NCI-H526 (cell line): ENCODE results near the gene ATF3.
"Not testable (repeated sequence)": the region's sequence is repeated elsewhere in the genome, so short reads cannot be mapped to it uniquely, and the experiment has no call there.

Experiments used
- DNase-seq, 2 experiments: peaks; one replicate each; lab custom pipeline; 2025; lab: John Stamatoyannopoulos, UW

ATF3 gene

DNA sequence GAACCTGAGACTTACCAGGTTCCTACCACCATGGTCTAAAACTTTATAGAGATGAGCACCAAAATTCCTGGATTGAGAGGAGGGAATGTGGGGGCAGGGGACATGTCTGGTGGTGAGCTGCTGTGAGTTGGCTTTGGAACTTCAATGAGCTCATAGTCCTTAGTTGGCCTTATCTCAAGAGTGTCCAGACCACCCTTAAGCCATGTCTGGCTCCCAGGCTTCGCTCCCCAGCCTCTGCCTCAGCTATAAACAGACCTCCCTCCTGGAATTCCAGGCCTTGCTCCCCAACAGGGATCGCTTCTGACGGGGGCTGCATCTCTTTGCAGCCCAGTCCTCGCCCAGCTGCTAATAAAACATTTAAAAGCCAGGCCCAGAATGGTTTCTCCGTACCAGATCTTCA, 19.5 kb downstream of the ATF3 start:
- DNase-seq, result no peak

DNA sequence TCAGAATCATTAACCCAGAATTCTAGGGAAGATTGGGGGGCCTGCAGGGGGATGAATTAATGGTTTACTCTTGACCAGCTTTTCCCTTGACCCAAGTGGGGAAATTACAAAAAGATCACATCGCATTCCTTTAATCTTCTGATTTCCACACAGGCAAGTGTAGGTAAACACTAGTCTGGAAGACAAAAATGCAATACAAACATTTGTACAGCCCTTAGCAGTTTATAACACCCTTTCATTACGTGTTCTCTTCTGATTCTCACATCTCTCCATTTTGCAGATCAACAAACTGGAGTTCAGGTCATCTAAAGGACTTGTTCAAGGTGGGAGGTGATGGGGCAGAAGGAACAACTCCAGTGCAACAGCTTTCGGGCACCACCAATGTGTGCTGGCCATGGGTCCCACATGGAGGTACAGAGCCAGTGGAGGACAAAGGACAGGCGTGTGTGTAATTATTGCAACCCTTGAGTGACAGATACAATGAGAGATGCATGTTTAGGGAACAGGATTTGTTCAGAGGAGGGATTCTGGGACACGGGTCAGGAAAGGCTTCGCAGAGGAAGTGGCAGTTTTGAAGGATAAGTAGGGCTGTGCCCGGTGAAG, 20.4 kb downstream of the ATF3 start:
- no peak for DNase-seq

DNA sequence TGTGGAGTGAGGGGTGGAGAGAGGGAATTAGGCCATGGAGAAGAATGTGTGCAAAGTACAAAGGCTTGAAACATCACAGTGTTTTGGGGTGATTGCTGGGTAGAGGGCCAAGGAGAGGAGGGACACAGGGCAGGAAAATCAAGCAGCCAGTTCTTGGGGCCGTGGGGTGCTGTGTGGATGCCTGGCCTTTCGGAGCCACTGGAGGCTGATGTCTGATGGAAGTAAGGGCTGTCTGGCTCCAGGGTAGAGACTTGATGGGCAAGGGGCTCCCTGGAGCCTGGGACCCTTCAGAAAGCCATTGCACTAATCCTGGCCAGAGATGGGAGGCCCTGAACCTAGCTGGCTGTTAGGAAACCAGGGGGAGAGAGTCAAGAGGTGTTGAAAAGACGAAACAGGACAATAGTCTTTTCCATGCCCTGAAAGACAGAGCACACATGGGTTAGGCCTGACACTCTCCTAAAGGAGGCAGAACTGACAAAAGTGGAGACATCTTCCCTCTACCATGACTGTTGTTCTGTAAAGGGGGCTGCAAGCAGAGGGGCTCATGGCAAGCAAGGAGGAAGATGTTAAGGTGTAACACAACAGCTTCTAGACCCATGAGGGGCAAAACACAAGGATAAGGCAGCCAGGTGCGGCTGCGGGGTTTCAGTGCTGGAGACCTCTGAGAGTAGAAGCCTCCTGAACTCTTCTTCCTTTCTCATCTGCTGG, 21.0 kb downstream of the ATF3 start:
- DNase-seq, result no peak

DNA sequence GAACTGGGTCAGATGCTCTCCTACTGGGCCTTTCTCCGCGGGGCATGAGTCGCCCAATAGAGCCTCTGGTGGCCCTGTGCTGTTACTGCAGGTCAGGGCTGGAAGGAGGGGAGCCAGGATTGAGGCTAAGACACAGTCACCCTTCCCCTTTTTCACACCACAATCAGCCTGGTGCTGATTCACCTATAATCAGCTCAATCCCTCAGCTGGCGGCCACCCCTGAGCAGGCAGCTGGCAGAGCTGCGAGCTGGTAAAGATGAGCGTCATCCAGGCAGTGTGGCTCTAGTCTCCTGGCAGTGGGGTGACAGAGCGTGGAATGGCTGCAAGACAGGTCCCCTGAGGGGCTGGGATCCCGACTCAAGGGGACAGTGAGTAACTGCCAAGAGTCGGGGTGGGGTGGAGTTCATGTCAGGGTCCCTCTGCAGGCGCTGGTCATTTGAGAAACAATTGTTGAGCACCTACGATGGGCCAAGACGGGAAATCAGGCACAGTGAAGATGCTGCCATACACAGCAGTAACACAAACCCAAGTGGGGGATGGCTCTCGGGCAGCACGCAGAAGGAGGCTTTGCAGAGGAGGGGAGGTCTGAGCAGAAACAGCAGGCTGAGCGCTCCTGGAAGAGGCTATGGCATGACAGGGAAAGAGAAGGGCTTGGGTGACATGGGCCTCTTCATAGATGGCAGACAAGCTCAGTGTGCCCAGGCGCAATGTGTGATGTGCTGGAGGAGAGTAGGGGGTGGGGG, 21.8 kb downstream of the ATF3 start:
- peak in 1 of 2 experiments; percentile 59 for DNase-seq

DNA sequence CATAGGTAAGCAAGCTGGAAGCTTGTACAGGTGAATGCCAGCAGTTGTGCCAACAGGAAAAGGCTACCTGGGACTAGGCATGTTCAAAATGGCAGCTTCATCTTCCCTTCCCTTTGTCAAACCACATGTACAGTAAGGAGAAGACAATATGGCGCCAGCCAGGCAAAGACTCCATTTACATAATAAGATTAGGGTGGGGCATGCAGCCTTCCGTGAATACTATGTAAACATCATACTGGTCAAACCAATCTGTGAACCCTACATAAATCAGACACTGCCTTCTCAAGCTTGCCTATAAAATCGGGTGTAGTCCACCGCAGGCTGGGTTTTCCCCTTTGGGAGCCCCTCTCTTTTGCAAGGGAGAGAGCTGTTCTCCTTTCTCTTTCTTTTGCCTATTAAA, 24.6 kb downstream of the ATF3 start:
- DNase-seq, result peak; percentile 73 to 75

DNA sequence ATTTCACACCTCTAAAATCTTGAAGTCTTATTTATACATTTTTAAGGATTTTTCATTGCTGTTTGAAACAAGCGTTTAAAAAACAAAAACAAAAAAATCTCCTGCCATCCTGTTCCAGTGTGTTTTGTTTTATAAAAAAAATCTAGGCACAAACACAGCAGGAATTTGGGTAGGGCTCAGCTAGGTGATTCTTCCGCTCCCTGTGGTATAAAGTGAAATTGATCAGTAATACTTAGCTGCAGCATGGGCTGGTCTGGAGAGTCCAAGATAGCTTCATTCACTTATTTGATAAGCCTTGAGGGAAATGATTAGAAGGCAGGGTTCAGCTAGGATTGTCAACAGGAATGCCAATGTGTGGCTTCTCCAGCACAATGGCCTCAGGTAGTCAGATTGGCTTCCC, 25.7 kb downstream of the ATF3 start:
- no peak for DNase-seq

DNA sequence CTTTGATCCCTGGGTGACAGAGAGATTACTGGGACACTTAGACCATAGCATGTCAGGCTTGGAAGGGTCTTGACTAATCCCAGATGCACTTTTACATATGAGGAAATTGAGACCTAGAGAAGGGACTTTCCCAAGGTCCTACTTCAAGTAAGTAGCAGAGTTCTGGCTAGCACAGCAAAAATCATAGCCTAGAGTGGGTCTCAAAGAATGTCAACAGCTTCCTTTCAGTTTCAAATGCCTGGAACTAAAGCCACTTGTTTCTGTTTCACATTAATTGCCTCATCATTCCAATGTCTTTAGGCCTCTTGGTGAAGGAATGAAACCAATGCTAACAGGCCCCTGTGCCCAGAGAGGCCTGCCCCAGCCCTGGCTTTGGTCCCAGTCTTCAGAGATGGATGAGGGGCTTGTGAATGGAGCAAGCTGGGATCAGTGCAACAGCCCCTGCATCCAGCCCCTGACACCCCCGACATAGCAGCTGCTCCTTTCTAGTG, 26.6 kb downstream of the ATF3 start:
- no peak for DNase-seq

DNA sequence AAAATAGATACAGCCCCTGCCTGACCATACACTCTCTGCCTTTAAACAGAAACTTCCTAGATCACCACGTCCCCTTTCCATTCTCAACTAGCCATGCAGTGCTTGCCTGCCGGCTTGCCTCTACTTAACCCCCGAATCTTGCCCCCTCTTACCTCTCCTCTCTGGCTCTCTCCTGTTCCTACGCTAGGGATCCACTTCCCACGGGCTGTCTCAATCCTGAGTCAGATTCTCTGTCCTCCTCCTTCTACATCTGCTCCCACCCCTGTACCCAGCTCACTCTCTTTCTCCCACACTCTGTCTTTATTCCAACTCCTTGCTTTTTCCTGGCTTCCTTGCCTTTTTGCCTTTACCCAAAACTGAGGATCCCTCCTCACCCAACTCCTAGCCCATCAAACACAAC, 29.3 kb downstream of the ATF3 start:
- DNase-seq, result no peak

DNA sequence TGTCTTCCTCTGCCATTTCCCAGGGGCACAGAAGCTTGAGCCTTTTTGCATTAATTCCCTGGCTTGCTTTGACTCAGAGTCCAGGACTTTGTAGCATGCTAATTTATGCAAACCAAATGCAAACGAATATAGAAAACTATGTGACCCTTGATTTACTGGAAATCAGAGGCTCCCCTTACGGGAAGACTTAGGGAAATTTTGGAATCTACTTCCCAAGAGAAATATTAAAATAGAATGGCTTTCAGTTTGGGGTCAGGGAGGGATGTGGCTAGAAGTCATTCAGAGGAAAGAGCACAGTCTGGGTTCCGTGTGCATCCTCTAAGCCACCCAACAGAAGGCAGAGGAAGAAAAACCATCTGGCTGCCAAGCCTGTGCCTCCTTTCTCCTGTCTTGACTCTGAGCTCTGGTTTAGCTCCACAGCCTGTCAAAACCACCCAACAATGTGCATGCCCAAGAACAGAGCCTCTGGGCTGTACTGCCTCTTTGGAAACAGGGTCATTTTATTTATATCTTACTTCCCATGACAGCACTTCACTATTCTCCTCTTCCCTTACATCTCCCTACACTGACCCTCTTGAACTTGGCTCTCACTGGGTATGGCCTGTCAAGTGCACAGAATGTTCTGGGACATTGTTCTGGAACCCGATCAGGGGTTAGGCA, 30.1 kb downstream of the ATF3 start:
- peak; percentile 91 to 92 for DNase-seq

DNA sequence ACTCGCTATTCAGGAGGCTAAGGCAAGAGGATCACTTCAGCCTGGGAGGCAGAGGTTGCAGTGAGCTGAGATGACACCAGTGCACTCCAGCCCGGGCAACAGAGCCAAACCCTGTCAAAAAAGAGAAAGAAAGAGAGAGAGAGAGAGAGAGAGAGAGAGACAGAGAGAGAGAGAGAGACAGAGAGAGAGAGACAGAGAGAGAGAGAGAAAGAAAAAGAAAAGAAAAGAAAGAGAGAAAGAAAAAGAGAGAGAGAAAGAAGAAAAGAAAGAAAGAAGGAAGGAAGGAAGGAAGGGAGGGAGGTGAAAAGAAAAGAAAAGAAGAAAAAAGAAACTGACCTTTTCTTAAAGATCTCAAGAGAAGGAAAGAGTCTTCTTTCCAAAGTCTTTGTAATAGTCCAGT, 31.0 kb downstream of the ATF3 start:
- DNase-seq, result not testable (repeated sequence)

DNA sequence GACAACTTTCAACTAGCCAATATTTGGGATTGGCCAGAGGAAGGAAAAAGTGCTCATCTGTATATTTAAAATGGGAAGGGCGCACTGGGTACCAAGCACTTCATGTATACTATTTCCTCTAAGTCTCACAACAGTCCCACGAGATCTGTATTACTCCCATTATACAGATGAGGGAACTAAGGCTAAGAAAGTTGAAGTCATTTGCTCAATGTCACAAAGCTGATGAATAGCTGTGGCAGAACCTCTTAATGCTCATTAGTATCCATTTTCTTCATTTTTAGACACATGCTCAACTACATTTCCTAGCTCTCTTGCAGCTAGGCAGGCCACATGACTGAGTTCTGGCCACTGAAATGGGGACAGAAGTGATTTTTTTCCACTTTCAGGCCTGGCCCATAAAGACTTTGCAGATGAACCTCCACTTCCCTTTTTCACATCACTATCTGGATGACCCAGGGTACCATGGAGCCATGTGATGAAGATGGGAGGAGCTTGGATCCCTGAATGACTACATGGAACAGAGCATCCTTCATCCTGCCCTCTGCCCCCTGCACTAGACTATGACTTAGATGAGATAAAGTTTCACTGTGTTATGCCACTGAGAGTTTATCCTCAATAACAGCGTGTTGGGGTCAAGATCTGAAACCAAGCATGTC, 31.8 kb downstream of the ATF3 start:
- DNase-seq, result no peak

DNA sequence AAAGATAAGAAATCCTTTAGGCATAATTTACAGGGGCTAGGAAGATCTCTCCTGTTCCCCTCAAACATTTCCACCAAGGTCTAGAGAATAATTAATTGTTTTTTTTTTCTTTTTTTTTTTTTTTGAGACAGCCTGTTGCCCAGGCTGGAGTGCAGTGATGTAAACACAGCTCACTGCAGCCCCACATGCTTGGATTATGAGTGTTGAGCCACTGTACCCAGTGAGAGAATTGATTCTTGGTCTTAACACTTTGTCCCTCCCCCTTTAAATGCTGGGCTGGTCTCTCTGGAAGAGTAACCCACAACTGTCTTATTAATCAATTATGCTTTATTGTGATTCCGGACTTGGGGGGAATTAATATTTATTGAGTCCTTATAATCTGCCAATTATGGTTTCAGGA, 33.4 kb downstream of the ATF3 start:
- no peak for DNase-seq

DNA sequence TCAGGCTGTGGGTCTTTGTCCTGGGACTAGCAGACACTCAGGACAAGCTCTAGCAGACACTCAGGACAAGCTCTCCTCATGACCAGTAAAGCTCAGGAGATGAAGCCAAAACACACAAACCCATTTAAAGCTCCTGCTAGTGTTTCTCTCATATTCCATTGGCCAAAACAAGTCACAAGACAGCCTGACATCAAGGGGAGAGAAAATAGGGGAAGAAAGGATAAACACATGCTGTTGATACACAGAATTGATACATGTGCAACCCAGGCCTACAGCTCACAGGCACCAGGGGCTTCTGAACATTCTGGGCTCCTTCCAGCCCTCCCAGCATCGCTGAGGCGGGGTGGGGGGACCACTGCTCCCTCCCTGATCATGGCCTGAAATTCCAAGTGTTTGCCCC, 35.3 kb downstream of the ATF3 start:
- no peak for DNase-seq

DNA sequence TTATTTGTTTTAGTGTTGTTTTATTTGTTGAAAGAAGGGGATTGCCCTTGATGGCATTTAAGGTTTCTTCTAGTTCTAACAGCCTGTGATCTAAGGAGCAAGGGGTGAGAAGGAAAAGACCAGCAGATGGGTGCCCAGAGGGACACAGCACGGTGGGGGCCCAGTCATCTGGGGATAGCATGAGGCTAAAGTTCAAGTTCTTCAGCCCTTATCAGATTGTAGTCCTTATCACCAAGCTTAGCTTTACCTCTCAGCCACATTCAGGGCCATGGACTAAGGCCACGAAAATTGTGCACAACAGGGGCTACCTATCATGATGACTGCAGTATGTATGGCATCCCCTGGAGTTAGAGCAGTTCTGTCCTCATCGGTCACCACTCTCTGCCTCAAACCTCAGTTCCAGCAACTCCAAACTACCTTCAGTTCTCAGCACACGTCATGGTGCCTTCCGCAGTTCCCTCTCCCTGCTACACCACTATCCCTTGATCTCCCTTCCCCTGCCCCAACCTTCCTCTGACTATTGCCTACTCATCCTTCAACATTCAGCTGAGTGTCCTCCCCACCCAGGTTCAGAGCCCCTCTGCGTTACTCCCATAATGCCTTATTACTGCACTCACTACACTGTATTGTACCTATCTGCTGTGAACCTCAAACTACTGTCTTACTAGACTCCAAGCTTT, 36.4 kb downstream of the ATF3 start:
- DNase-seq, result no peak

DNA sequence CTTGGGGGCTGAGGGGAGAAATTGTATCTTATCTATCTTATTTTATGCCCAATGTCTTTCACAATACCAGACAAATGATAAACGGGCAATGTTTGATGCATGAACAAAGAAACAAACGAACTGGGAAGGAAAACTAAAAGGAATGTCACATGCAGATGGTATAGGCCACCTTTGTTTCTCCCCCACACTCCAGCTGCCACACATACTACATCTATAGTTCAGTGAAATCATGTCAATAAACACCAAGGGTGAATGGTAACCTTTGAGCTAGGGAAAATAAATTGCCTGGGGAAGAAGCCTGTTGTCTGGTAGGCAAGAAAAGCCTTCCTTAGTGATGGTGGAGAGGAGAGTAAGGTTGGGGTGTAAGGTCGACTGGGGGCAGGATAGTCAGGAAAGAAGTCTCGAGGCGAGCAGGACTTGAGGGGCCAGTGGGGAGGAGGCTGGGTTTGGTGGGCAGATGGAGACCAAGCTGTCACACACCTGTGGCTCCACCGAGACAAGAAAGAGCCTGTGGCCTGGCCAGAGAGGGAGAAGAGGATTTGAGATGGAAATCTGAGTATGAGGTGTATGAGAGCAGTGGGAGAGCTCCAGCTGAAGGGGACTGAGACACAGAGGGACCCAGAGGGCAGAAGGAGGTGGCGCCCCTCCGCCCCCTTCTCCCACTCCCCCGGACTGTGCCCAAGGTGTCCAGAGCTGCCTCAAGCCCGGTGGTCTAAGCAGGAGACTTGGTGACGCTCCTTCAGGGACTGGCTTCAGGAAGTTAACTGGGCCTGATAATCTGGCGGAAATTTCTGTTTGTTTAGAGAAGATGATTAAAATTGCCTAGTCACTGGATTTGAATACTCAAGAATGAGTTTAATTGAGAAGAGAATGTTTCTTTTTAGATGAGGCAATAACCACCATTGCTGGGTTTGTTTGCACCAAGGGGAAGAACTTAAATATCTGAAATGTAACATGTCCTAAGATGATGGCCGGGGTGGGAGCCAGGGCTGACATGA, 37.3 kb downstream of the ATF3 start:
- no peak for DNase-seq

DNA sequence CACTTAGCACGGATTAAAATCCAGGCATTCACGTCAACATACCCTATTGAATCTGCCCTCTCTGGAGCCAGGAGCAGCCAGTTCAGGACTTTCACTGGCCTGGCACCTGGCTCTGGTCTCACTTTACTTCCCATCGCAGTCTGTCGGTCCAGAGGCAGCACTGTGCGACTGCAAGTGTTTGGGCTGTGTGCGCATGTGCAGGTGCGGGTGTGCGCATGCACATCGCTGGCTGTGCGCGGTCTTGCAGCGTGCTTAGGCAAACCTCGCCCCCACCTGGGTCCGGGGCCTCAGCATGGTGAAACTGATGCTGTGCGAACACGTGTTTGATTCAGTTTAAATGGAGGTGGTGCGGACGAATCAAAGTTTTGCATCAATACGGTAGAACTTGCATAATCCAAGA, 38.0 kb downstream of the ATF3 start:
- DNase-seq, result no peak

DNA sequence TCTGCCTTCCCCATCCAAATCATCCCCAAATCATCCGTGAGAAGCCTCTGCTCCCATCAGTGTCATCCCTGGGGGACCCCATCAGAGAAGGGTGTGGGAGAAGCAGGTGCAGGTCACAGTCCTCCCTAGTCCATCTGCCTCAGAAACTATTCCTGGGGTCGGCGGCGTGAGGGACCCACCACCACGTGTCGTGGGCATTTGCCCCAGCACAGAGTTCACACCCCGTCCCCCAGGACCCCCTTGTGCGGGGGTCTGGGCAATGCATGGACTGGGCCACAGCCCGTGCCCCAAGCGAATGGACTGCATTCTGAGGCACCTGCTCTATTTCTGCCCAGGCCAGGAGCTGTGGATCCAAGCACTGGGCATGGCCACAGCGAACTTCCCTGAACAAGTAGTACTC, 38.4 kb downstream of the ATF3 start:
- DNase-seq, result no peak

DNA sequence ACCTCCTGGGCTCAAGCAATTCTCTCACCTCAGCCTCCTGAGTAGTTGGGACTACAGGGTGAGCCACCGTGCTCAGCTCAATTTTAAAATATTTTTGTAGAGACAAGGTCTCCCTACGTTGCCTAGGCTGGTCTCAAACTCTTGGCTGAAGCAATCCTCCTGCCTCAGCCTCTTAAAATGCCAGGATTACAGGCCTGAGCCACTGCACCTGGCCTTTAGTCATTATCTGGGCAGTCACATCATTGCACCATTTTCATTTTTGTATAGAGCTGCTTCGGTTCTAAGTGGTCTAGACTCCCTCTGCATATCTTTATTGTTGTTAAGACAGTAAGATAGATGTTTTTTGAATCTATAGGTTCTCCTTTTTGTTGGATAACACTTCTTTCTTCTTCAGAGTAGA, 39.9 kb downstream of the ATF3 start:
- no peak for DNase-seq

DNA sequence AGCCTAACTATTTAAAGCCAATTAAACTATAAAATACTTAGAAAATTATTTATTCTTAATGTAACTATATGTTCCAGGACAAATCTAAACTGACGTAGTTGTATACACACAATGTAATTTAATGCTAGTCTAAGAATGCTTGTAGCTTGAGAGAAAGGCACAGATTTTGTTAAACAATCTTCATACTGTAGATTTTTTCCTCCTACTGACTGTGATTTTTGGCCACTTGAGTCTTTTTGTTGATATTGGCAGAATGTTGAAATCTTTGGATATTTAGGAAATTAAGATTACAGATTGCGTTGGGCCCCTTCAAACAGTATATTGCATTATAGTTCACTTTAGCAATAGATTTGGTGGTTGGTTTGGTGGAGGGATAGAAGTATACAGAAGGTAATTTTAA, 40.5 kb downstream of the ATF3 start:
- DNase-seq, result no peak

DNA sequence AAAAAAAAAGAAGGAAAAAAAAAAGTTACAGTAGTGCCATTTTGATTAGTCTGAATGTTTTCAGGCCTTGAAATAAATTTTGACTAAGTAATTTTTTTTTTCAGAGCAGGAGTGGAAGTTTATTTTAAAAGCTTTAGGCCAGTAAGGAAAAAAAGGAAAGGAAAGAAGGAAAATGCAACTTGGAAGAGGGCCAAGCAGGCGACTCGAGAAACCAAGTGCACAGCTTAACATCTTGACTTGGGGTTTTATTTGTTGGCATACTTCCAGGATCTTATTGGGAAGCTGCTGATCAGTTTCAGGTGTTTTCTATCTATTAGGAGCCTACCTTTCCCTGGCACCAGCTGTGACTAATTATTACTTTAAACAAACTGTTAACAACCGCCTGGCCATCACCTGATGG, 41.7 kb downstream of the ATF3 start:
- DNase-seq, result no peak
